ENCODE results near the gene CWC15.

GRCh38 chr11:94946812-94947211 is 26.5 kb downstream of the CWC15 start:
- TF ChIP-seq YY1 (tag by site-specific recombination; IDR thresholded peaks at IDR 0.05) (no peak), SETDB1 (IDR thresholded peaks at IDR 0.05; ENCODE audit: insufficient read length, low read length) (no peak), ZBTB1 (tag by site-specific recombination; IDR thresholded peaks at IDR 0.05) (no peak), ZNF639 (tag by site-specific recombination; IDR thresholded peaks at IDR 0.05) (no peak), PRDM1 (tag by site-specific recombination; IDR thresholded peaks at IDR 0.05) (no peak), TRIM28 (IDR thresholded peaks at IDR 0.05; ENCODE audit: borderline replicate concordance, low read length) (no peak), CTCF (tag by site-specific recombination; IDR thresholded peaks at IDR 0.05) (no peak), ZNF768 (tag by site-specific recombination; IDR thresholded peaks at IDR 0.05) (no peak), ZNF202 (tag by site-specific recombination; IDR thresholded peaks at IDR 0.05; ENCODE audit: borderline replicate concordance) (no peak), ZNF623 (tag by site-specific recombination; IDR thresholded peaks at IDR 0.05) (no peak)
- TF ChIP-seq, protein P1, sequence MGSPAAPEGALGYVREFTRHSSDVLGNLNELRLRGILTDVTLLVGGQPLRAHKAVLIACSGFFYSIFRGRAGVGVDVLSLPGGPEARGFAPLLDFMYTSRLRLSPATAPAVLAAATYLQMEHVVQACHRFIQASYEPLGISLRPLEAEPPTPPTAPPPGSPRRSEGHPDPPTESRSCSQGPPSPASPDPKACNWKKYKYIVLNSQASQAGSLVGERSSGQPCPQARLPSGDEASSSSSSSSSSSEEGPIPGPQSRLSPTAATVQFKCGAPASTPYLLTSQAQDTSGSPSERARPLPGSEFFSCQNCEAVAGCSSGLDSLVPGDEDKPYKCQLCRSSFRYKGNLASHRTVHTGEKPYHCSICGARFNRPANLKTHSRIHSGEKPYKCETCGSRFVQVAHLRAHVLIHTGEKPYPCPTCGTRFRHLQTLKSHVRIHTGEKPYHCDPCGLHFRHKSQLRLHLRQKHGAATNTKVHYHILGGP (tag by site-specific recombination; IDR thresholded peaks at IDR 0.05): no peak
- TF ChIP-seq, protein P2, sequence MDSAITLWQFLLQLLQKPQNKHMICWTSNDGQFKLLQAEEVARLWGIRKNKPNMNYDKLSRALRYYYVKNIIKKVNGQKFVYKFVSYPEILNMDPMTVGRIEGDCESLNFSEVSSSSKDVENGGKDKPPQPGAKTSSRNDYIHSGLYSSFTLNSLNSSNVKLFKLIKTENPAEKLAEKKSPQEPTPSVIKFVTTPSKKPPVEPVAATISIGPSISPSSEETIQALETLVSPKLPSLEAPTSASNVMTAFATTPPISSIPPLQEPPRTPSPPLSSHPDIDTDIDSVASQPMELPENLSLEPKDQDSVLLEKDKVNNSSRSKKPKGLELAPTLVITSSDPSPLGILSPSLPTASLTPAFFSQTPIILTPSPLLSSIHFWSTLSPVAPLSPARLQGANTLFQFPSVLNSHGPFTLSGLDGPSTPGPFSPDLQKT (IDR thresholded peaks at IDR 0.05; ENCODE audit: borderline replicate concordance, low read depth, low read length): no peak
- TF ChIP-seq, protein P3, sequence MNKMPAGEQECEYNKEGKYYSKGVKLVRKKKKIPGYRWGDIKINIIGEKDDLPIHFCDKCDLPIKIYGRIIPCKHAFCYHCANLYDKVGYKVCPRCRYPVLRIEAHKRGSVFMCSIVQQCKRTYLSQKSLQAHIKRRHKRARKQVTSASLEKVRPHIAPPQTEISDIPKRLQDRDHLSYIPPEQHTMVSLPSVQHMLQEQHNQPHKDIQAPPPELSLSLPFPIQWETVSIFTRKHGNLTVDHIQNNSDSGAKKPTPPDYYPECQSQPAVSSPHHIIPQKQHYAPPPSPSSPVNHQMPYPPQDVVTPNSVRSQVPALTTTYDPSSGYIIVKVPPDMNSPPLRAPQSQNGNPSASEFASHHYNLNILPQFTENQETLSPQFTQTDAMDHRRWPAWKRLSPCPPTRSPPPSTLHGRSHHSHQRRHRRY (tag by site-specific recombination; IDR thresholded peaks at IDR 0.05): no peak

Data from HEK293 (cell line).